DMS79 treated with DMSO at 0.1 percent for 48 hours (cell line): ENCODE data around the gene KLF6.

Experiments used
- DNase-seq: peaks from one replicate; lab custom pipeline; 2025; lab: John Stamatoyannopoulos, UW

Gene KLF6

DNA sequence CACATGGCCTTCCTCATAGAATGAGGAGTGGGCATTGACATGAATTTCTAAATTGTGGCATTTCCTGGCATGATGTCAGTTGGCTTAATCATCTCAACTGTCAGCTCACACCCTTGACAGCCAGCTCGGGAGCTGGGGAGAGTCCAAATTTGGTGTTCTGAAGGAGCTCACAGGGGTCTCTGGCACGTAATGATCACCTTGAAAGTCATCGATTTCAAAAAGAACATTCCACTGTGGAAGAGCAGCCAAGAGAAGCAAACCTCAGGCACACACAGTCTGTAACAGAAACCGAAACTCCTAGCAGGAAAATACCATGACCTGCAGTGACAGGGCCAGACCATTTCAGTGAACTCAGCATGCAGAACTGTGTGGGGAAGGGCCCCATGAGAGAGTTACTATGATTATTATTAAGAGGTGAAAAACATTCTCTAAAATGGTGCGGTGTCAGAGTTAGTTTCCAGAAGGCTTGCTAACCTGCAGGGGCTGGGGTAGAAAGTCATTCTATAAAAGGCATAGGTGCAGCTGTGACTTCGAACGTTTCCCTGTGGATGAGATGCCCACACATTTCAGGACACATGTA lies 26.4 kb upstream of the KLF6 start:
- DNase-seq = no peak

DNA sequence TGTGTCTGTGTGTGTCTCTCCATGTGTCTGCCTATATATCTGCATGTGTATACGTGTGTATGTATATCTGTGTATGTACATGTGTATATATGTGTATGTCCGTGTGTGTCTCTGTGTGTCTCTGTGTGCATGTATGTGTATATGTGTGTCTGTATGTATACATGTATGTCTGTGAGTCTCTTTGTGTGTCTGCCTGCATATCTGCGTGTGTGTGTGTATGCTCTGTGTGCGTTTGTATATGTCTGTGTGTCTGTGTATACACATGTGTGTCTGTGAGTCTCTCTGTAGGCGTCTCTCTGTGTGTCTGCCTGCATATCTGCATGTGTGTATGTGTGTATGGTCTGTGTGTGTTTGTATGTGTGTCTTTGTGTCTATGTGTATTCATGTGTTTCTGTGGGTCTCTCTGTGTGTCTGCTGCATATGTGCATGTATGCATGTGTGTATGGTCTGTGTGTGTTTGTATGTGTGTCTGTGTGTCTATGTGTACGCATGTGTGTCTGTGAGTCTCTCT lies 23.7 kb upstream of the KLF6 start:
- DNase-seq = no peak

DNA sequence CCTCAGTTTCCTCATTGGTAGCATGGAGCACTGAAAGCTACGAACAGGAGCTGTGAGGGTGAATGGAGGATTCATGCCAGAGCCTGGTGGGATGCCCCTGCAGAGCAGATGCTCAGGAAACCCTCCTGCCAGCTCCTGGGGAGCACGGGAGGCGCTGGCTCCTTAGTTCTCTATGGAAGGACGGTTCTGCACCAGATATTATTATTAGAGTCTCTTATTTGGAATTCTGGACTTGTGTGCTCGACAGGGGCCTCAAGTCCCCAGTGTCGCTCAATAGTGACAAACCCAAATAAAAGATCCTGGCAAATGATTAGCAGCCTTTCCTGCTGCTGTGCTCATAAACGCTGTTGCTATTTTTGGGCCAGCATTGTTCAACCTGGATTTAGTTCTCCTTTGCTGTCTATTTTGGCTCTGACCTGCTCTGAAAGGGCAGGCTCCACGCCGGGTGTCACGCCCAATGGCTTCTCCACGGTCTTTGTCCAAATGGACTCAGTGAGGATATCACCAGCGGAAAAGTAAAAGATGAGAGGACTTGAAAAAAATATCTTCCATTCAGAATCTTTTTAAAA lies 23.0 kb upstream of the KLF6 start:
- DNase-seq = no peak

DNA sequence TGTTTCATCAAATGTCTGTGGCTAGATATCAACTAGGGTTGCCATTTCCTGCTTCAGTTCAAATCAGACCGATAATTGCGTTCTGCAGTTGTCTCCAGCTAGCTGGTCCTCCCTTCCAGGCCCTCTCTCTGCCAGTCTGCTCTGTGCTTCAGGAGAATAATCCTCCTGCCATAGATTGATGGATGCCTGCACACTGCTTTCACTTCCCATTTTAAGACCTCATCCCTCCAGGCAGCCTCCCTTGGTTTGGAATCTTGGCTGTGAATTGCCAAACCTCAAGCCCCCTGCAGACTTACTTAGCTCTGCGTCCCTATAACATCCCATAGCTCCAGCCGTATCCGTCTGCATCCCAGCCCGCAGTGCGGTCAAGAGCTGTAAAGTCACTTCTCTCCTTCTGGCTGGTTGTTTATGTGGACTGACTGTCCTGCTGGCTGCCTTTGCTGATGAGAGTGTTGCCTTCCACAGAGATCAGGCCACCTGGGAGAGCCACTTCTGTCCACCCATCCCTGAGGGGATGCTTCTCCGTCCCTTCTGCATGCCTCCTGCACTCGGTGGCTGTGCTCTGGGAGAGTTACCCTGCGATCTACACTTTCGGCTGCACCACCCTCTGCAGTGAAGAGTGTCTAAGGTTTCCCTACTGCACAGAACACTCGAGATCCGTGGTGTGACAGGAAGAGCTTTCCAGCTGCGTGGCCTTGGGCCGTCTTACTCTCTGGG lies 22.4 kb upstream of the KLF6 start:
- no peak for DNase-seq

DNA sequence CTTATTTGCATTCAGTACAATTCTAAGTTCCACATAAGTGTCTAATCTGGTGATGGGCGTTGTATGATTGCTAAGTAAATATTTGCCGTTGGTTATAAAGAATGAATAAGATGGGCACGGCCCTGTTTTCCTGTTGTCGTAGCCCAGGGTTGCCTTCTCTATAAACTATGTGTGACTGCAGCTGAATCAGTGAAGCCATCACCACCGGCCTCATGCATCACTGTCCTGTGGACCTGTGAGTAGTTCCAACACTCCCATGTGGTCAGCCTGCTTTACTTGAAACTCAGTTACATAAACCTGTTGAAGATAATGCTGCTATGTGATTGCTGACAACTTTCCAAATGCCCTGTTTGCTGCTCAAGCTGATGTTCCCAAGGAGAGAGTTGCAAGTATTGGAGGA lies 21.6 kb upstream of the KLF6 start:
- no peak for DNase-seq

DNA sequence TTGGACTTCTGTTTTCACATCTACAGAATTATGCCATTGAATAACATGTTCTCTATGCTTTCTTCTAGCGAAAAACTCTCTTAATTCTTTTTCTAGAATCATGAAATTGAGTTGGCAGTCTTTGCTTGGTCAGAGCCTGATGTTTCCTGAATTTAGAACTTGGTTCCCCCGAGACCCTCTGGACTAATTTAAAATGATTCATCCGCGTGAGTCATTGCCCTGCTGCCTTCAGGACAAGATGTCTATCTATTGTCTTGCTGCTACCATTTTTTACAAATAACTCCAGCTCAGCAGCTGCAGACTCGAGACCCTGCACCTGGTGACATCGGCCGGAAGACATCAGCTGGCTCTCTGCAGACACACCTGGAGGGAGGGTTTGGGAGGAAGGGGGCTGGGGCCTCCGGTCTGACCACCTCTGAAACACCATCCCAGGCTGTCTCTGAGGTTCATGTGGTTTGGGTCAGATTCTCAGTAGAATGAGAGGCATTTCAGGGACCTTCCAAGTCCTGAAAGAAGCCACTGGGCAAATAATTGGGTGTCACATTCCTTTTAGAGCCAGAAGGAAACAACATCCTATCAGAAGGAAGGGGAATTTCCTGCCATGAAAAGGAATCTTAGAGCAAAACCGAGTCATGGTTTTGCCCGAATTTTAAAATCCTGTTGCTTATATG lies 20.9 kb upstream of the KLF6 start:
- no peak for DNase-seq

DNA sequence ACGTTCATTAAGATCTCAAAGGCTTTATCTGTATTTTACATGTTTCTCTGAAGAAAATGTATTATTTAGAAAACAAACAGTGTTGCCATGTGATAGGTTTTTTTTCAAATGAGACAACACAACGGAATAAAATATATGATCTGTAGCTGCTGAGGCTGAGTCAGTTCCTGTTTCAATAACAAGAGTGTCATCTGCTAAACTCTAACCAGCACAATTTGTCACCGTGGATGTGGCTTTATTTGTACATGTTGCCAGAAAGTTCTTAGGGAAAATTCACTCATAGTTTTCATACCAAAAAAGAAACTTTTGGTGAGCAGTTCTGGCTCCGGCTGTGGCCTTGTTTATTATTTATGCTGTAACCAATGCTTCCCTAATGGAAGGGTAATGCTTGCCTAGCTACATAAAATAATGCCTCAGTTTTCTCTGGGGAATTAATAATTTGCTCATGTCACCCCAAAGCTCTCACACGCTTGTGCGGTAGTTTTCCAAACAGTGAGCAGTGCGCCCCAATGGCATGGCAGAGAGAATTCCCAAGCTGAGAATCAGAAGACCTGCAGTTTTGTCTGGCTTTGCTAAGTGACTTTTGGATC lies 20.3 kb upstream of the KLF6 start:
- DNase-seq = no peak

DNA sequence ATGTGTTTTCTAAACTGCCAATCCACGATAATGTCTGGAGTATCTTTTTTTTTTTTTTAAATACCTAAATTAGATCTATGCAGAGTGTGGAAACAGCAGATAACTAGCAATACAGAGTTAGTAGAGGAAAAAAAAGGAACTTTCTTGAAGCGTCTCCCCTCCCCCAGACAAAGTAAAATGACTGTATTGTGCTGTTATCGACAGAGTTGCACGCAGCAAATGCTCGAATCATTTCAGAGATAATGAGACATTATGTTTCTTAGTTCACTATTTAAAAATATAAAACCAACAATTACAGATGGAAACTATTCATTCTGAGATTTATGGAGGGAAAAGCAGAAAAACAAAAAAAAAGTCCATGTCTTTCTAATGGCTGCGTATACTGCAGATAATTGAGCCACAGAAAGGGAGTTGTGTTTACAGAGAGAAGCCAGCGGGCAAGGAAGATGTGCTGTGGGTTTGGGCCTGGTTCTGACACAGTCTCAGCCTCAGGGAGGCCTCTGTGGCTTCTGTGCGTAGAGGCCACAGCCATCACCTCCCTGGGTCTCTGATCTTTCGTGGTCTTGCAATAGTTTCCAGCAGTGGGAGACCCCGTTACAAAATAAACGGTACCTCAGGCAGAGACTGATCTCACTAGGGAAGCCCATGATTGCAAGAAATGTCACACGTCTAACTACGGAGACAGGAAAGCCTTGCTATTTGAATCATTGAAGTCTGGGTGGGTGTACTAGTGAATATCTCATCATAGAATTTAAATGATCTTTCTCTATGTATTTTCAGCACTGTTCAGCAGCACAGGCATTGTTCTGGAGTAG lies 19.1 kb upstream of the KLF6 start:
- no peak for DNase-seq

DNA sequence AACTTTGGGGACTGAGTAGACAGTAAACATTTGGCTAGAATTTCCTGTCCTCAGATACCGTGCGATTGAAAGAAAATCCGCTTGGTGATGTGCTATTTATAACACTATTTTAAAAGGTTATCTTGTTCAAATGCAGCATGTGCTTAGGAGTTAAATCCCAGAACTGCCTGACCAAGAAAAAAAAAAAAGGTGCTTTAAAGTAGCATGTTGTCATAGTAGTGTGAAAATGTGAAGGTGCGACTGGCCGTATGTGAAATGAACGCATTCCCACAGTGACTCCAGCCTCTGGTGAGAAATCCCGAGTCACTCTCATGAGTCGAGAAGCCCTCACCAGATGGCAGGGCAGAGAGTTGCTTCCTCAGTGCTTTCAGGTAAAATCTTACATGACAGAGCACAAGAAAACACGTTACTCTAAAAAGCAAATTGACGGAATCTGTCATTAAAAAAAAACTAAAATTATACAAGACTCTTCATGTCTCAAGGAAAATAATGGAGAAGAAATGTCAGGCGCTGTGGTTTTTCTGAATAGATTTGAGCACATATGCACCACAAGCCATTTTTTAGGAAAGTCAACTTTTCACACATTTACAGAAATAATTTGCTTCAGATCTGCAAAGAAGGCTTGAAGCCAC lies 18.4 kb upstream of the KLF6 start:
- no peak for DNase-seq

DNA sequence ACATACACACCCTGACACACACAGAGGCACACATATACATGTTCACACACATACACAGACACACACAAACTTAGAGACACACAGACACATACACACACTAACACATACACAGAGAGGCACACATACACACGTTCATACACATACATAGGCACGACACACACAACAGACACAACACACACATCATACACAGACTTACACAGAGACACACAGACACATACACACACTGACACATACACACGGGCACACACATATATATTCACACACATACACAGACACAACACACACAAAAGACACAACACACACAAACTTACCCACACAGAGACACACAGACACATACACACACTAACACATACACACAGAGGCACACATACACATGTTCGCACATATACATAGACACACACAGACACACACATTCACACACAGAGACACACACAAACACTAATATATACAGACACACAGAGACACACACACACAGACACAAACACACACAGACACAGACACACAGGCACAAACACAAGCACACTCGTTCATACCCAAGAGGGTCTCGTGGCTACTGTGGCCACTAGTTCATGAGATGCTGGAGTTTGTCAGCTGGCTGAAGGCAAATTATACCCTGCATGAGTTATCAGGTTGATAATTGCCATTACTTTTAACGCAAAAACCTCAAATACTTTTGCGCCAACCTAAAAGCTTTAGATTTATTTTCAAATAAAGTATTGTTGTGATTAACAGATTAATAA lies 17.7 kb upstream of the KLF6 start:
- DNase-seq = no peak

DNA sequence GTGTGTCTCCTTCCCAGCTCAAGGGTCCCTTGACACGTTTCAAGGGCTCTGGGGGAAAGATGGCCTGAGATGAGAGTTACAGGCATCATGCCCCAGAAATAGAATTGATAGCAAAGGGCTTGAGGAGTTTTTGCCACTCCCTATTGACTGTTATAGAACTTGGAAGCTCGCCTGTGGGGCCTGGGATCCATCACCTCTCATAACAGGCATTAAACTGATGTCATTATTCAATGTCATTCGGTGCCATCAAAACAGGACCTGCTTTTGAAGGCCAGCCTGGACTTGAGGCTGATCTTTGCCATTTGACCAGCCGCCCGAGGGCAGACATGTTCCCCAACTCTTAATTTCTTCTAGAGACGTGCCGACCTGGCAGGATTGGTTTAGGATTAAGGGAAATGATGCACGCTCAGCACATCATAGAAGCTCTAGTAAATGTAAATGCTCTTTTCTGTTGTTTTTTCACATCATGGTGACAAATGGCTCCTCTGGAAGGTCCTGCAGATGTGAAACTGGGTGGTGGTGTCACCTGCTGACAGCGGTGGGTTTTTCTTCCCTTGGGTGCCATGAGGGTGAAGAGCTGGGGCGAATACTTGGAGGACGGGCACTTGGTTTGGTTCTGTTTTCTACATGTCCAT lies 16.7 kb upstream of the KLF6 start:
- DNase-seq = no peak

DNA sequence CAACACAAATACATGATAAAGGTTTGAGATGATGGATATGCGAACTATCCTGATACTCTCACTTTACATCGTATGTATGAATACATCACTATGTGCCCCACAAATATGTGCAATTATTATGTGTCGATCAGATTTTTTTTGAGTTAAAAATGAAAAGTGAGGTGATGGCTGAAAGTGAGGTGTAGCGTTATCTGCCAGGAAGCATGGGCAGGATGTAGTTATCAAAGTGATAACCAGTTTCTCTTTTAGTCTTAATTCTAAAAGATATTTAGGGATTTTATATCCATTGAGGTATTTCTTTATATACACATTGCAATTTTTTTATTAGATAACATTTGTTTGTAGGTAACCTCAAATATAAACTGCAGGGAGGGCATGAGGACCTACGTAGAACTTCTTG lies 15.6 kb upstream of the KLF6 start:
- DNase-seq = no peak

DNA sequence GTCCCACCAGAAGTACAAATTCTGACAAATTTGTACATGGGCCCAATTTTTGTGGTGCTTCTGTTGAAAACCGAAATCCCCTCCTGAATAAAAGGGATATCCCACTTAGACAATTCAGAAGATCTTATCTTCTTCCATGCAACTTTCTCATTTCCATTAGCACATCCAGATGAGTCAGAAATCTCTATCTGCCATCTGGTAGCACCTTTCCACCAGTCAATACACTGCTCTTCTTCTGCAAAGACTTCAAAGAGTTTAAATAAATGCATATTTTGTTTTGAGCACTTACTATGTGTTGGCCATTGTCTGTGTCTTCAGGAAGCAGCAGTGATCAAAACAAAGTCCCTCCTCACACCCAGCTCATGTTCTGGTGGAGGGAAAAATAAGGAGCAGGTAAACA lies 12.7 kb upstream of the KLF6 start:
- no peak for DNase-seq

DNA sequence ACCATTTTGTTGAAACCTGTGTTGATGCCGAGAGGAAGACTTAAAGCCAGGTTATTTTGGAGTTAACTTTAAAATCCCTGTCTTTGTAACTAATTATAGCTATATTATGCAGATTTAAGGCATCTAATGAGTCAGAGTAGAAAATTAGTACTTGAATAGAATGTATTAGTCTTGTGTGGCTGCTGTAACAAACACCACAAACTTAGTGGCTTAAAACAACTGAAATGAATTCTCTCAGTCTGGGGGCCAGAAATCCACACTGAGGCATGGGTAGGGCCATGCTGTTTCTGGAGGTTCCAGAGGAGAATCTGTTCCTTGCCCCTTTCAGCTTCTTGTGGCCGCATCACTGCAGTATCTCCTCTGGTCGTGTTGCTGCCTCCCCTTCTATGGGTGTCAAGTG lies 8.5 kb upstream of the KLF6 start:
- DNase-seq = no peak

DNA sequence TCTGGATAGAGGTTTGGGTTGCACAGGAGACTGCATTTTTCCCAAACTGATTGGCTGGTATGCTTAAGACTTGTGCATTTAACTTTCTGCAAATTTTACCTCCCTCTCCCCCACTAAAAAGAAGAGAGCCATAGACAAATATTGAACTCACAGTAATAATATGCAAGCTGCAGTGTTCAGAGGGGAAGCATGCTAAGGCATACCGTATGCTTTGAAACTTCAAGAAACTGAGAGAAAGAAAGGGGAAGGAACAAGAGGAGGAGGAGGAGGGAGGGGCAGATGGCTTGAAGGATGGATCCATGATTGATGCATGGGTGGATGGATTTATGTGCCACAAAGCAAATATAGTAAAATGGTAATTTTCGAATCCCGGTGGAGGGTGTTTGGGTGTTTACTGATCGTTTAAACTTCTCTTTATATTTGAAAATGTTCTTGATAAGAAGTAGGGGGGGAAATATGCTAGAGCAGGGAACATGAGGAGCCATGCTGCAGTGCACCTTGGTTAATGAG lies 7.8 kb upstream of the KLF6 start:
- DNase-seq = no peak

DNA sequence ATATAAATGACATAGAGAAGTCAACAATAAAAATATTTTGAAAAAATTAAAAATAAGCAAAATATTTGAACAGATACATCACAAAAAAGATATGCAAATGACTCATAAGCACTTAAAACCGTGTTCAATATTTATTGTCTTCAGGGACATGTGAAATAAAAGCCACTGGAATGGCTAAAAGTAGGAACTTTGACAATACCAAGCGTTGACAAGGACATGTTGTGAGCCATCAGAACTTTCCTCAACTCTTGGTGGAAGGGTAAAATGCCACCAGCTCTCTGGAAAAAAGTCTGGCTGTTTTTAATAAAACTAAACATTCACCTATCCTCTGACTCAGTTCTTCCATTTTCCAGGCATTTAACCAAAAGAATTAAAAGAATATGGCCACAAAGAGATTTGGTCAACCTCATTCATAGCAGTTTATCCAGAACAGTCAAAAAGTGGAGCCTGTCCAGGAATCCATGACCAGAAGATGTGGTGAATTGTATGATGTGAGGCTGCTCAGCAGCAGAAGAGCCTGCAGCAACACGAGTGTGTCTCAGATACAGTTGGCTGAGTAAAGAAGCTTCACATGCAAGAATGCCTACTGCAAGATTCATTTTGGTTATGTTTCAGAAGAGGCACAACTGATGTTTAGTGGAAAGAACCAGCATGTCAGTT lies 7.1 kb upstream of the KLF6 start:
- no peak for DNase-seq

DNA sequence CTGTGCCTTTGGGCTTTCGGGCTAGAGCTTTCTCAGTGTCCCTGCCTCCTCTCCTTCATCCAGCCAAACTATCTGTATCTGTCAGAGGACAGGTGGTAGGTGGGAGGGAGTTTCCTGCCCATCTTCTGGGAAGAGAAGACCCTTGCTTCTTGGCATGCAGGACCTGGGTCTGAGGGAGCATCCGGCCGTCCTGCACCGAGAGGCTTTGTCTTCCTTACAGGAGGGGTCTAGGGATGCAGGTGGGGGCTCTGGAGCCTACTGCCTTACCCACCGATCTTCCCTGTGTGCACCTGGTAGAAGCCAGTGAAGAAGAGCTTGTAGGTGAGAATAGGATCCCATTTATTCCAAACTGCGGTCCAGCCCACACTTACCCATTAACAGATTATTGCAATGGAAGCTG lies 5.8 kb upstream of the KLF6 start:
- no peak for DNase-seq

DNA sequence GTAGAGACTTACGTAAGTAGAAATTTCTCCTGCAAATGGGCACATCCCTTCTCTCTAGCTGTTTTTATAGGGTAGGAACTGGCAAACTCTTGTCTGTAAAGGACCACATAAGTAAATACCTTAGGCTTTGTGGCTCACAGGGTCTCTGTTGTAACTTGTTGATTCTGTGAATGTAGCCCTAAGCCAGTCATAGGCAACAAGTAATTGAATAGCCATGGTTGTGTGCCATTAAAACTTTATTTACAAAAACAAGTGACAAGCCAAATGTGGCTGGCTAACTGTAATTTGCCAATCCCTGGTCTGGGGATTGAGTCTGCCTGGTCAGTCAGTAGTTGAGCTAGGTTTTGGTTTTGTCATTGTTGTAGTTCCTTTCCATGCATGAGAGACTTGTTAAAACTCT lies 5.3 kb upstream of the KLF6 start:
- no peak for DNase-seq

DNA sequence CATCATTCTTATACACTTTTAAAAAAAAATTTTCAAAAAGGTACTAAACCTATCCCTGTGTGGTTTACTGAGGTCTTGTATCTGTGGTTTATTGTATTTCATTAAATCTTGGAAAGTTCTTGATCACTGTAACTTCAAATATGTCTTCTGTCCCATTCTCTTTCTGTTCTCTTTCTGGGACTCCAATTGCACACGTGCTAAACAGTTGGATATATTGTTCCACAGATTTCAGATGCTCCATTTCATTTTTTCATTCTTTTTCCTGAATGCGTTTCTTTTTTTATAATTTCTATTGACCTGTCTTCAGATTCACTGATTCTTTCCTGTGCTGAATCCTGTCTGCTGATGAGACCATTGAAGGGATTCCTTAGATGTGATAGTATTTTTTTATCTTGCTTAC lies 4.6 kb upstream of the KLF6 start:
- no peak for DNase-seq
